ENCODE results near the gene ZNF462. TPM values are rescaled to one million over a fixed set of nuclear protein-coding genes. Genes with fewer than 3 reads are reported as not detected.

The ZNF462 gene
- total RNA-seq, 1 experiment from 2014 or later: 121 TPM

DNA sequence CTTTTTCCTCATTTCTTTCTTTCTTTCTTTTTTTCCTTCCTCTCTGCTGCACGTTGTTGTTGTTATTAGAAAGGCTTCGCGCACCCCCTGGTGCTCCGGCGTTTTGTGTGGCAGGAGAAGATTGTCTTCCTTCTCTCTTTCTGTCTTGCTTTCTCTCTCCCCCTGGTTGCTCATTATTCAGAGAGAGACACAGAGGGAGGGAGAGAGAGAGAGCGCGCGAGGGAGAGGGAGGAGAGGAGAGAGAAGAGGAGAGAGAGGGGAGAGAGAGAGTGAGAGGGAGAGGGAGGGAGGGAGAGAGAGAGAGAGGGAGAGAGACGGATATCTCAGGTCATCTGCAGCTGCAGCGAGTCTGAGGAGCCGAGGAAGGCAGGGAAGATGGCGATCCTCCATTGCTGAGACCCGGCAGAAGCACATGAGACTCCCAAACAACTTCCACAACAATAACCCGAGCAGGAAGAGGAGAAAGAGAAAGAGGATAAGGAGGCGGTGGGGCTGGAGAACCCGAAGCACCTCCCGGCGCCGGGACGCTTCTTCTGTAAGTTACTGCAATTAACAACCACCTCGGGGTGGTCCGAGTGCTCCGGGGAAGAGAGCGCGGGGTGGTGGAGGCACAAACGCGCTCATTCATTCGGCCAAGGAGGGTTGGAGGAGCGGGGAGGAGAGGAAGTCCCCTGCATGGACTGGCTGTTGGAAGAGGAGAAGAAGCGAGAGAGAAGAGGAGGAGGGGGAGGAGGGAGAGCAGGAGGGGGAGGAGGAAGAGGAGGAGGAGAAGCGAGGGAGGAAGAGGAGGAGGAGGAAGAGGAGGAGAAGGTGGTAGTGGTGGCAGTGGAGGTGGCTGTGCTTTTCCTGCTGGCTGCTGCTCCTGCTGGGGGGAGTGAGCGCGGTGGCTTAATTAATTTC lies at the start of gene ZNF462 (continued):
- TF ChIP-seq ZNF219 (CRISPR knock-in tag; IDR thresholded peaks at IDR 0.05; ENCODE audit: borderline replicate concordance) (no peak), GTF2I (CRISPR knock-in tag; conservative IDR thresholded peaks at IDR 0.05) (no peak), MYBL2 (CRISPR knock-in tag; IDR thresholded peaks at IDR 0.05) (0 out of 2 replicates have a peak, but pooled peaks have one; percentile 8), MXD4 (CRISPR knock-in tag; IDR thresholded peaks at IDR 0.05; ENCODE audit: borderline replicate concordance) (no peak), KAT7 (CRISPR knock-in tag; IDR thresholded peaks at IDR 0.05; ENCODE audit: borderline replicate concordance) (no peak; the same call in none of the 2 replicates)
- TF ChIP-seq, protein P1, sequence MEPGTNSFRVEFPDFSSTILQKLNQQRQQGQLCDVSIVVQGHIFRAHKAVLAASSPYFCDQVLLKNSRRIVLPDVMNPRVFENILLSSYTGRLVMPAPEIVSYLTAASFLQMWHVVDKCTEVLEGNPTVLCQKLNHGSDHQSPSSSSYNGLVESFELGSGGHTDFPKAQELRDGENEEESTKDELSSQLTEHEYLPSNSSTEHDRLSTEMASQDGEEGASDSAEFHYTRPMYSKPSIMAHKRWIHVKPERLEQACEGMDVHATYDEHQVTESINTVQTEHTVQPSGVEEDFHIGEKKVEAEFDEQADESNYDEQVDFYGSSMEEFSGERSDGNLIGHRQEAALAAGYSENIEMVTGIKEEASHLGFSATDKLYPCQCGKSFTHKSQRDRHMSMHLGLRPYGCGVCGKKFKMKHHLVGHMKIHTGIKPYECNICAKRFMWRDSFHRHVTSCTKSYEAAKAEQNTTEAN (CRISPR knock-in tag; IDR thresholded peaks at IDR 0.05): no peak
- TF ChIP-seq, protein P2, sequence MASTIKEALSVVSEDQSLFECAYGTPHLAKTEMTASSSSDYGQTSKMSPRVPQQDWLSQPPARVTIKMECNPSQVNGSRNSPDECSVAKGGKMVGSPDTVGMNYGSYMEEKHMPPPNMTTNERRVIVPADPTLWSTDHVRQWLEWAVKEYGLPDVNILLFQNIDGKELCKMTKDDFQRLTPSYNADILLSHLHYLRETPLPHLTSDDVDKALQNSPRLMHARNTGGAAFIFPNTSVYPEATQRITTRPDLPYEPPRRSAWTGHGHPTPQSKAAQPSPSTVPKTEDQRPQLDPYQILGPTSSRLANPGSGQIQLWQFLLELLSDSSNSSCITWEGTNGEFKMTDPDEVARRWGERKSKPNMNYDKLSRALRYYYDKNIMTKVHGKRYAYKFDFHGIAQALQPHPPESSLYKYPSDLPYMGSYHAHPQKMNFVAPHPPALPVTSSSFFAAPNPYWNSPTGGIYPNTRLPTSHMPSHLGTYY (CRISPR knock-in tag; IDR thresholded peaks at IDR 0.05): 0 out of 2 replicates have a peak, but pooled peaks have one; percentile 63
- TF ChIP-seq, protein P3, sequence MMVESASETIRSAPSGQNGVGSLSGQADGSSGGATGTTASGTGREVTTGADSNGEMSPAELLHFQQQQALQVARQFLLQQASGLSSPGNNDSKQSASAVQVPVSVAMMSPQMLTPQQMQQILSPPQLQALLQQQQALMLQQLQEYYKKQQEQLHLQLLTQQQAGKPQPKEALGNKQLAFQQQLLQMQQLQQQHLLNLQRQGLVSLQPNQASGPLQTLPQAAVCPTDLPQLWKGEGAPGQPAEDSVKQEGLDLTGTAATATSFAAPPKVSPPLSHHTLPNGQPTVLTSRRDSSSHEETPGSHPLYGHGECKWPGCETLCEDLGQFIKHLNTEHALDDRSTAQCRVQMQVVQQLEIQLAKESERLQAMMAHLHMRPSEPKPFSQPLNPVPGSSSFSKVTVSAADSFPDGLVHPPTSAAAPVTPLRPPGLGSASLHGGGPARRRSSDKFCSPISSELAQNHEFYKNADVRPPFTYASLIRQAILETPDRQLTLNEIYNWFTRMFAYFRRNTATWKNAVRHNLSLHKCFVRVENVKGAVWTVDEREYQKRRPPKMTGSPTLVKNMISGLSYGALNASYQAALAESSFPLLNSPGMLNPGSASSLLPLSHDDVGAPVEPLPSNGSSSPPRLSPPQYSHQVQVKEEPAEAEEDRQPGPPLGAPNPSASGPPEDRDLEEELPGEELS (CRISPR knock-in tag; IDR thresholded peaks at IDR 0.05): 0 out of 2 replicates have a peak, but pooled peaks have one; percentile 31
- TF ChIP-seq, protein P4, sequence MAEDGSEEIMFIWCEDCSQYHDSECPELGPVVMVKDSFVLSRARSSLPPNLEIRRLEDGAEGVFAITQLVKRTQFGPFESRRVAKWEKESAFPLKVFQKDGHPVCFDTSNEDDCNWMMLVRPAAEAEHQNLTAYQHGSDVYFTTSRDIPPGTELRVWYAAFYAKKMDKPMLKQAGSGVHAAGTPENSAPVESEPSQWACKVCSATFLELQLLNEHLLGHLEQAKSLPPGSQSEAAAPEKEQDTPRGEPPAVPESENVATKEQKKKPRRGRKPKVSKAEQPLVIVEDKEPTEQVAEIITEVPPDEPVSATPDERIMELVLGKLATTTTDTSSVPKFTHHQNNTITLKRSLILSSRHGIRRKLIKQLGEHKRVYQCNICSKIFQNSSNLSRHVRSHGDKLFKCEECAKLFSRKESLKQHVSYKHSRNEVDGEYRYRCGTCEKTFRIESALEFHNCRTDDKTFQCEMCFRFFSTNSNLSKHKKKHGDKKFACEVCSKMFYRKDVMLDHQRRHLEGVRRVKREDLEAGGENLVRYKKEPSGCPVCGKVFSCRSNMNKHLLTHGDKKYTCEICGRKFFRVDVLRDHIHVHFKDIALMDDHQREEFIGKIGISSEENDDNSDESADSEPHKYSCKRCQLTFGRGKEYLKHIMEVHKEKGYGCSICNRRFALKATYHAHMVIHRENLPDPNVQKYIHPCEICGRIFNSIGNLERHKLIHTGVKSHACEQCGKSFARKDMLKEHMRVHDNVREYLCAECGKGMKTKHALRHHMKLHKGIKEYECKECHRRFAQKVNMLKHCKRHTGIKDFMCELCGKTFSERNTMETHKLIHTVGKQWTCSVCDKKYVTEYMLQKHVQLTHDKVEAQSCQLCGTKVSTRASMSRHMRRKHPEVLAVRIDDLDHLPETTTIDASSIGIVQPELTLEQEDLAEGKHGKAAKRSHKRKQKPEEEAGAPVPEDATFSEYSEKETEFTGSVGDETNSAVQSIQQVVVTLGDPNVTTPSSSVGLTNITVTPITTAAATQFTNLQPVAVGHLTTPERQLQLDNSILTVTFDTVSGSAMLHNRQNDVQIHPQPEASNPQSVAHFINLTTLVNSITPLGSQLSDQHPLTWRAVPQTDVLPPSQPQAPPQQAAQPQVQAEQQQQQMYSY (CRISPR knock-in tag; IDR thresholded peaks at IDR 0.05): no peak

DNA sequence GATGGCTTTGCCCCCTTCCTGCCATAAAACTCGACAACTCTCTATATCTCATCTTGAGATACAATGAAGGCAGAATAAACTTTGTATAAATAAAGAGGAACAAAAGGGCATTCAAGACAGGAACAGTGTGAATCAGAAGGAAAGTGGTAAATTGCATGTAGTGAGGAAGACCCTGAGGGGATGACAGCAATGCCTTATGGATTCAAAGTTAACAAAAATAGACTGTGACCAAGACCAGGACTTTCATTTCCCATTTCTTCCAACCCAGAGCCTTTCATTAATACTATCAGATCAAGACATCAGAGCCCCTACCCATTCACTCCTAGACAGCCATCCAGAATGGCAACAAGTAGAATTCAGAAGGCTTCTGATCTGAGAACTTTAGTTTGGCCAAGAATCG lies 46.4 kb upstream of the ZNF462 start:
- Mint-ChIP-seq H3K9me3 (peaks cover 18% of the 10 kb centered on the region), H3K4me1 (no peaks in the 10 kb centered on the region), H3K4me3 (no peak overlapping the region), H3K27ac (no peak overlapping the region), H3K27me3 (ENCODE audit: low read depth) (no peaks in the 10 kb centered on the region; the same call in 1 of the 2 replicates), H3K36me3 (peaks cover 13% of the 10 kb centered on the region)
- ChIA-PET POLR2A (no interaction called here), CTCF (no interaction called here)
- DNase-seq (ENCODE audit: low spot score) (no peak), ATAC-seq (no peak)
- TF ChIP-seq TEAD4 (CRISPR knock-in tag; IDR thresholded peaks at IDR 0.05): no peak
- no peak for TF ChIP-seq SOX15 (CRISPR knock-in tag; IDR thresholded peaks at IDR 0.05)
- TF ChIP-seq, protein P5, sequence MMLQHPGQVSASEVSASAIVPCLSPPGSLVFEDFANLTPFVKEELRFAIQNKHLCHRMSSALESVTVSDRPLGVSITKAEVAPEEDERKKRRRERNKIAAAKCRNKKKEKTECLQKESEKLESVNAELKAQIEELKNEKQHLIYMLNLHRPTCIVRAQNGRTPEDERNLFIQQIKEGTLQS (CRISPR knock-in tag; conservative IDR thresholded peaks at IDR 0.05): no peak
- TF ChIP-seq, protein P6, sequence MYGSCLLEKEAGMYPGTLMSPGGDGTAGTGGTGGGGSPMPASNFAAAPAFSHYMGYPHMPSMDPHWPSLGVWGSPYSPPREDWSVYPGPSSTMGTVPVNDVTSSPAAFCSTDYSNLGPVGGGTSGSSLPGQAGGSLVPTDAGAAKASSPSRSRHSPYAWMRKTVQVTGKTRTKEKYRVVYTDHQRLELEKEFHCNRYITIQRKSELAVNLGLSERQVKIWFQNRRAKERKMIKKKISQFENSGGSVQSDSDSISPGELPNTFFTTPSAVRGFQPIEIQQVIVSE (CRISPR knock-in tag; IDR thresholded peaks at IDR 0.05; ENCODE audit: borderline replicate concordance): no peak
- TF ChIP-seq, protein P7, sequence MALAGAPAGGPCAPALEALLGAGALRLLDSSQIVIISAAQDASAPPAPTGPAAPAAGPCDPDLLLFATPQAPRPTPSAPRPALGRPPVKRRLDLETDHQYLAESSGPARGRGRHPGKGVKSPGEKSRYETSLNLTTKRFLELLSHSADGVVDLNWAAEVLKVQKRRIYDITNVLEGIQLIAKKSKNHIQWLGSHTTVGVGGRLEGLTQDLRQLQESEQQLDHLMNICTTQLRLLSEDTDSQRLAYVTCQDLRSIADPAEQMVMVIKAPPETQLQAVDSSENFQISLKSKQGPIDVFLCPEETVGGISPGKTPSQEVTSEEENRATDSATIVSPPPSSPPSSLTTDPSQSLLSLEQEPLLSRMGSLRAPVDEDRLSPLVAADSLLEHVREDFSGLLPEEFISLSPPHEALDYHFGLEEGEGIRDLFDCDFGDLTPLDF (CRISPR knock-in tag; IDR thresholded peaks at IDR 0.05): no peak
- TF ChIP-seq, protein P8, sequence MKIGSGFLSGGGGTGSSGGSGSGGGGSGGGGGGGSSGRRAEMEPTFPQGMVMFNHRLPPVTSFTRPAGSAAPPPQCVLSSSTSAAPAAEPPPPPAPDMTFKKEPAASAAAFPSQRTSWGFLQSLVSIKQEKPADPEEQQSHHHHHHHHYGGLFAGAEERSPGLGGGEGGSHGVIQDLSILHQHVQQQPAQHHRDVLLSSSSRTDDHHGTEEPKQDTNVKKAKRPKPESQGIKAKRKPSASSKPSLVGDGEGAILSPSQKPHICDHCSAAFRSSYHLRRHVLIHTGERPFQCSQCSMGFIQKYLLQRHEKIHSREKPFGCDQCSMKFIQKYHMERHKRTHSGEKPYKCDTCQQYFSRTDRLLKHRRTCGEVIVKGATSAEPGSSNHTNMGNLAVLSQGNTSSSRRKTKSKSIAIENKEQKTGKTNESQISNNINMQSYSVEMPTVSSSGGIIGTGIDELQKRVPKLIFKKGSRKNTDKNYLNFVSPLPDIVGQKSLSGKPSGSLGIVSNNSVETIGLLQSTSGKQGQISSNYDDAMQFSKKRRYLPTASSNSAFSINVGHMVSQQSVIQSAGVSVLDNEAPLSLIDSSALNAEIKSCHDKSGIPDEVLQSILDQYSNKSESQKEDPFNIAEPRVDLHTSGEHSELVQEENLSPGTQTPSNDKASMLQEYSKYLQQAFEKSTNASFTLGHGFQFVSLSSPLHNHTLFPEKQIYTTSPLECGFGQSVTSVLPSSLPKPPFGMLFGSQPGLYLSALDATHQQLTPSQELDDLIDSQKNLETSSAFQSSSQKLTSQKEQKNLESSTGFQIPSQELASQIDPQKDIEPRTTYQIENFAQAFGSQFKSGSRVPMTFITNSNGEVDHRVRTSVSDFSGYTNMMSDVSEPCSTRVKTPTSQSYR (CRISPR knock-in tag; IDR thresholded peaks at IDR 0.05): no peak
- no peak for TF ChIP-seq JUN (CRISPR knock-in tag; IDR thresholded peaks at IDR 0.05)
- TF ChIP-seq KAT7 (CRISPR knock-in tag; IDR thresholded peaks at IDR 0.05; ENCODE audit: borderline replicate concordance): no peak
- no peak for TF ChIP-seq ZNF263 (CRISPR knock-in tag; IDR thresholded peaks at IDR 0.05; ENCODE audit: low read depth)
- no peak for TF ChIP-seq EMX1 (CRISPR knock-in tag; IDR thresholded peaks at IDR 0.05)
- TF ChIP-seq, protein P1 (CRISPR knock-in tag; IDR thresholded peaks at IDR 0.05): no peak
